ENCODE results near the gene PHLDB2.

Gene PHLDB2

DNA sequence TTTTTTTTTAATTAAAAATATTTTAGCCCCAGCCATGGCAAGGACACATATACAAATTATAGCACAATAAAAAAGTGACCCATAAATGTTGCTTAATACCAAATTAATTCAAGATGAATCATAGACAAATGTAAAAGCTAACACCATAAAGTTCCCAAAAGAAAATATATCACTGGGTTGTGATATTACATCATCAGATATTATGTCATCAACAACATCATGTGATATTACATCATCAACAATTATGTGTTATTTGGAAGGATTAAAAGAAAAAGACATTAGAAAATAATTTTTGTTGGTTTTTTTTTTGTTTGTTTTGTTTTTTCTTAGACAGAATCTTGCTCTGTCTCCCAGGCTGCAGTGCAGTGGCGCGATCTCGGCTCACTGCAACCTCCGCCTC lies 85.3 kb downstream of the PHLDB2 start:
- Histone ChIP-seq H2AK5ac (ENCODE audit: low read length, severe bottlenecking) (no peak overlapping the region), H2BK120ac (ENCODE audit: low read depth, low read length) (no peak overlapping the region), H3K27me3 (ENCODE audit: control insufficient read depth in 1 of 2, insufficient read depth in 1 of 2, low read length in 2 of 2) (no peaks in the 10 kb centered on the region), H3K23ac (ENCODE audit: low read length in 2 of 2) (no peak overlapping the region), H2BK15ac (ENCODE audit: low read depth, poor library complexity, severe bottlenecking) (no peak overlapping the region), H4K8ac (ENCODE audit: low read length) (no peak overlapping the region), H3K4me3 (ENCODE audit: insufficient read depth in 1 of 2, low read depth in 1 of 2, low read length in 2 of 2) (no peak overlapping the region), H3K9ac (ENCODE audit: low read length) (no peak overlapping the region), H3K4me1 (ENCODE audit: control insufficient read depth, insufficient read depth, low read depth, low read length) (no peaks in the 10 kb centered on the region), H3K9me3 (ENCODE audit: control insufficient read depth, low read length) (no peaks in the 10 kb centered on the region), H3K14ac (ENCODE audit: low read length in 2 of 2) (no peak overlapping the region), H4K91ac (ENCODE audit: low read length) (no peak overlapping the region), H3K27ac (ENCODE audit: low read length, poor library complexity, severe bottlenecking) (no peak overlapping the region), H2BK12ac (ENCODE audit: low read length in 2 of 2) (no peak overlapping the region), H2BK5ac (ENCODE audit: low read depth, low read length, poor library complexity, severe bottlenecking) (no peak overlapping the region), H2AFZ (ENCODE audit: low read depth, low read length) (no peak overlapping the region), H3K18ac (ENCODE audit: low read depth in 1 of 2, low read length in 2 of 2) (no peak overlapping the region), H3K4ac (ENCODE audit: low read depth in 1 of 2, low read length in 2 of 2) (no peak overlapping the region), H3K4me2 (ENCODE audit: low read length, poor library complexity, severe bottlenecking) (no peak overlapping the region), H3K79me1 (replicated peaks; ENCODE audit: low read length, poor library complexity, severe bottlenecking) (peaks cover 8% of the 10 kb centered on the region), H3K36me3 (ENCODE audit: control insufficient read depth in 1 of 2, insufficient read depth in 2 of 2, low read depth in 1 of 2, low read length in 2 of 2) (peaks cover 7 to 86% of the 10 kb centered on the region in 2 experiments)
- DNase-seq, result no peak
- WGBS, result 100% methylated on average over 4 of the region's 4 CpGs

DNA sequence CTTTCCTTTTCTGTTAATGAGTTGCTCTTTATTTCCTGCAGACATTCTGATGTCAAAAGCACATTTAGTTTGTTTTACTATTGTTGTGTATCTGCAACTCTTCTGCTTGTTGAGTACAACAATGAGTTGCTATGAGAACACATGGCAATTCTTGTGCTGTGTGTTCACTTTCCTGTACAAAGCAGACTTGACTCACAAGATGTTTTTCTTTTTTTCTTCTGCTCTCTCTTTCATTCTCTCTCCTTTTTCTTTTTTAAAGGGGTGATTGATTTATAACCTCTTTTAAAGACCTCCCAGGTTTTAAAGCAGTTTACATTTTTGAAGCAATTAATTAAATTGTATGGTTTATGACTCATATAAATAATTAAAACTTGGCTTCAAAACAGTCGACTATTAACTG lies 88.2 kb downstream of the PHLDB2 start:
- Histone ChIP-seq H3K36me3 (ENCODE audit: control insufficient read depth in 1 of 2, insufficient read depth in 2 of 2, low read depth in 1 of 2, low read length in 2 of 2) (peaks cover 3 to 81% of the 10 kb centered on the region in 2 experiments), H3K79me1 (replicated peaks; ENCODE audit: low read length, poor library complexity, severe bottlenecking) (peaks cover 7% of the 10 kb centered on the region)
- WGBS, result no CpG with 5 or more reads among the region's 1 CpG

DNA sequence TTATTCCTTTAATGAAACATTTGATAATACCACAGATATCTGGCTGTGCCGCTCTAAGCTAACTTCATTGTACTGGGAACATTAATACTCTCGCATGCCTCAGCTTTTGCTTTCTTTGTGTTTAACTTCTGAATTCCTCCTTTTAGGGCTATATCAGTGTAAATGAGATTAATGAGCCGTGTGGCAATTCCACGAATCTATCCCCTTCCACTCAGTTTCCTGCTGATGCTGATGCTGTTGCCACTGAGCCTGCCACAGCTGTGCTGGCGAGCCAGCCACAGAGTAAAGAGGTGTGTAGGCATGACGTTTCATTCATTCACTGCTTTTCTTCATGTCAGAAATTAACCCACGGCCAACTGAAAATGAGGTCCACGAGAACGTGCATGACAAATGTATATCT lies 89.7 kb downstream of the PHLDB2 start:
- Histone ChIP-seq H2AFZ (ENCODE audit: low read depth, low read length) (no peak overlapping the region), H2BK12ac (ENCODE audit: low read length in 2 of 2) (no peak overlapping the region), H3K4me3 (ENCODE audit: insufficient read depth in 1 of 2, low read depth in 1 of 2, low read length in 2 of 2) (no peak overlapping the region), H3K9ac (ENCODE audit: low read length) (no peak overlapping the region), H4K91ac (ENCODE audit: low read length) (no peak overlapping the region), H2BK120ac (ENCODE audit: low read depth, low read length) (no peak overlapping the region), H2BK5ac (ENCODE audit: low read depth, low read length, poor library complexity, severe bottlenecking) (no peak overlapping the region), H3K27me3 (ENCODE audit: control insufficient read depth in 1 of 2, insufficient read depth in 1 of 2, low read length in 2 of 2) (no peaks in the 10 kb centered on the region), H3K14ac (ENCODE audit: low read length in 2 of 2) (no peak overlapping the region), H3K79me1 (replicated peaks; ENCODE audit: low read length, poor library complexity, severe bottlenecking) (peaks cover 10% of the 10 kb centered on the region), H3K4ac (ENCODE audit: low read depth in 1 of 2, low read length in 2 of 2) (no peak overlapping the region), H4K8ac (ENCODE audit: low read length) (no peak overlapping the region), H3K4me2 (ENCODE audit: low read length, poor library complexity, severe bottlenecking) (no peak overlapping the region), H3K9me3 (ENCODE audit: control insufficient read depth, low read length) (no peaks in the 10 kb centered on the region), H2BK15ac (ENCODE audit: low read depth, poor library complexity, severe bottlenecking) (no peak overlapping the region), H3K18ac (ENCODE audit: low read depth in 1 of 2, low read length in 2 of 2) (no peak overlapping the region), H3K4me1 (ENCODE audit: control insufficient read depth, insufficient read depth, low read depth, low read length) (no peaks in the 10 kb centered on the region), H3K23ac (ENCODE audit: low read length in 2 of 2) (no peak overlapping the region), H3K36me3 (ENCODE audit: control insufficient read depth in 1 of 2, insufficient read depth in 2 of 2, low read depth in 1 of 2, low read length in 2 of 2) (peaks cover 14 to 81% of the 10 kb centered on the region in 2 experiments), H2AK5ac (ENCODE audit: low read length, severe bottlenecking) (no peak overlapping the region), H3K27ac (ENCODE audit: low read length, poor library complexity, severe bottlenecking) (no peak overlapping the region)
- no peak for DNase-seq
- 98% methylated on average over 8 of the region's 9 CpGs for WGBS

More for the DNA sequence above, 88.2 kb downstream of the PHLDB2 start:
- H2BK15ac ChIP-seq (ENCODE audit: low read depth, poor library complexity, severe bottlenecking), result no peak overlapping the region
- H2BK12ac ChIP-seq (ENCODE audit: low read length in 2 of 2), result no peak overlapping the region
- no peak overlapping the region for H3K4ac ChIP-seq (ENCODE audit: low read depth in 1 of 2, low read length in 2 of 2)
- H3K9ac ChIP-seq (ENCODE audit: low read length), result peak overlapping the region; percentile 35
- H3K23ac ChIP-seq (ENCODE audit: low read length in 2 of 2), result no peak overlapping the region
- H4K91ac ChIP-seq (ENCODE audit: low read length), result no peak overlapping the region
- H3K18ac ChIP-seq (ENCODE audit: low read depth in 1 of 2, low read length in 2 of 2), result no peak overlapping the region
- no peak overlapping the region for H3K4me2 ChIP-seq (ENCODE audit: low read length, poor library complexity, severe bottlenecking)
- H2AK5ac ChIP-seq (ENCODE audit: low read length, severe bottlenecking), result no peak overlapping the region
- H3K14ac ChIP-seq (ENCODE audit: low read length in 2 of 2), result no peak overlapping the region
- no peak overlapping the region for H2AFZ ChIP-seq (ENCODE audit: low read depth, low read length)
- H3K9me3 ChIP-seq (ENCODE audit: control insufficient read depth, low read length), result no peaks in the 10 kb centered on the region
- no peaks in the 10 kb centered on the region for H3K4me1 ChIP-seq (ENCODE audit: control insufficient read depth, insufficient read depth, low read depth, low read length)
- no peak overlapping the region for H2BK120ac ChIP-seq (ENCODE audit: low read depth, low read length)
- no peak overlapping the region for H3K27ac ChIP-seq (ENCODE audit: low read length, poor library complexity, severe bottlenecking)
- no peak overlapping the region for H3K4me3 ChIP-seq (ENCODE audit: insufficient read depth in 1 of 2, low read depth in 1 of 2, low read length in 2 of 2)
- DNase-seq, result peak; percentile 77
- H4K8ac ChIP-seq (ENCODE audit: low read length), result no peak overlapping the region
- no peaks in the 10 kb centered on the region for H3K27me3 ChIP-seq (ENCODE audit: control insufficient read depth in 1 of 2, insufficient read depth in 1 of 2, low read length in 2 of 2)
- H2BK5ac ChIP-seq (ENCODE audit: low read depth, low read length, poor library complexity, severe bottlenecking), result no peak overlapping the region

DNA sequence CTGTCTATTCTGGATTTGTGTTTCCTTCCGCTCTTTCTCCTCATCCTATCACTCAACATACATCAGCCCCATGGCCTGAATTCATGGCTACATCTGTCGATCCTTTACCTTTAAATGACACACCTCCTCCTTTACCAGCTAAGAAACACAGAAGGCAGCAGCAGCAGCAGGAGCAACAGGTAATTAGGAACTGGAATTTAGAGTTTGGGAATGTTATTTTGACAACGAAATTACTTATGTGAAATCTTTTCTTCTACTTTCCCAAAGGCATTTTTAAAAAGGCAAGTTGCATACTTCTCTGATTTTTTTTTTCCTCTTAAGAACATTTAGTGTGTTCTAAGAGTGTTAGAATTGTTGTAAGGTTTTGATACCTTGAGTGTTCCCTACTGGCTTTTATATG lies 90.6 kb downstream of the PHLDB2 start:
- peaks cover 15 to 83% of the 10 kb centered on the region in 2 experiments for H3K36me3 ChIP-seq (ENCODE audit: control insufficient read depth in 1 of 2, insufficient read depth in 2 of 2, low read depth in 1 of 2, low read length in 2 of 2)
- H2AFZ ChIP-seq (ENCODE audit: low read depth, low read length), result no peak overlapping the region
- no peak overlapping the region for H3K14ac ChIP-seq (ENCODE audit: low read length in 2 of 2)
- no peak overlapping the region for H4K91ac ChIP-seq (ENCODE audit: low read length)
- H4K8ac ChIP-seq (ENCODE audit: low read length), result no peak overlapping the region
- no peak overlapping the region for H3K4me3 ChIP-seq (ENCODE audit: insufficient read depth in 1 of 2, low read depth in 1 of 2, low read length in 2 of 2)
- WGBS, result 92% methylated on average over 2 of the region's 3 CpGs
- no peak overlapping the region for H3K4me2 ChIP-seq (ENCODE audit: low read length, poor library complexity, severe bottlenecking)
- no peak overlapping the region for H3K23ac ChIP-seq (ENCODE audit: low read length in 2 of 2)
- no peak overlapping the region for H2BK5ac ChIP-seq (ENCODE audit: low read depth, low read length, poor library complexity, severe bottlenecking)
- H3K27ac ChIP-seq (ENCODE audit: low read length, poor library complexity, severe bottlenecking), result no peak overlapping the region
- H3K27me3 ChIP-seq (ENCODE audit: control insufficient read depth in 1 of 2, insufficient read depth in 1 of 2, low read length in 2 of 2), result no peaks in the 10 kb centered on the region
- H2BK12ac ChIP-seq (ENCODE audit: low read length in 2 of 2), result no peak overlapping the region
- no peak overlapping the region for H3K4ac ChIP-seq (ENCODE audit: low read depth in 1 of 2, low read length in 2 of 2)
- no peak overlapping the region for H2BK120ac ChIP-seq (ENCODE audit: low read depth, low read length)
- no peak overlapping the region for H3K18ac ChIP-seq (ENCODE audit: low read depth in 1 of 2, low read length in 2 of 2)
- H2AK5ac ChIP-seq (ENCODE audit: low read length, severe bottlenecking), result no peak overlapping the region
- DNase-seq, result no peak
- H3K9ac ChIP-seq (ENCODE audit: low read length), result no peak overlapping the region
- no peaks in the 10 kb centered on the region for H3K4me1 ChIP-seq (ENCODE audit: control insufficient read depth, insufficient read depth, low read depth, low read length)
- H2BK15ac ChIP-seq (ENCODE audit: low read depth, poor library complexity, severe bottlenecking), result no peak overlapping the region
- H3K79me1 ChIP-seq (replicated peaks; ENCODE audit: low read length, poor library complexity, severe bottlenecking), result peaks cover 11% of the 10 kb centered on the region
- H3K9me3 ChIP-seq (ENCODE audit: control insufficient read depth, low read length), result no peaks in the 10 kb centered on the region
